GM12874 (cell line): ENCODE results near the gene ACLY.

Experiments used
- CTCF ChIP-seq: IDR thresholded peaks from 2 replicates; pipeline ENCODE4 v1.5.1; 2011; ENCODE audit warnings: low read depth, mild to moderate bottlenecking, control low read depth, low read length, moderate library complexity; ENCODE audit not compliant: insufficient read depth

Gene ACLY

GRCh38 chr17:41905172-41905571, 13.6 kb downstream of the ACLY start:
- no peak for TF ChIP-seq CTCF

GRCh38 chr17:41904242-41904841, 14.4 kb downstream of the ACLY start:
- TF ChIP-seq CTCF: no peak

- no peak for TF ChIP-seq CTCF
Observed at GRCh38 chr17:41901646-41902045, 17.1 kb downstream of the ACLY start.

- TF ChIP-seq CTCF: no peak
Observed at GRCh38 chr17:41896726-41897125, 22.0 kb downstream of the ACLY start.

GRCh38 chr17:41895617-41896016, 23.1 kb downstream of the ACLY start:
- no peak for TF ChIP-seq CTCF

- TF ChIP-seq CTCF: no peak
Observed at GRCh38 chr17:41894791-41895331, 23.9 kb downstream of the ACLY start.

- no peak for TF ChIP-seq CTCF
Observed at GRCh38 chr17:41893384-41893783, 25.4 kb downstream of the ACLY start.

GRCh38 chr17:41892021-41892376, 26.8 kb downstream of the ACLY start:
- no peak for TF ChIP-seq CTCF
